Measurements from ENCODE around the gene BARX2. TPM values are rescaled to one million over a fixed set of nuclear protein-coding genes. Genes with fewer than 3 reads are reported as not detected.

BARX2 gene
- total and polyA plus RNA-seq, 2 donors (not counting 1 experiment from before 2014, with no cell fraction given), result not detected

- Histone ChIP-seq H3K27ac (ENCODE audit: low read length in 2 of 2) (no peak overlapping the region), H2AFZ (ENCODE audit: insufficient read depth, low read depth, low read length, poor library complexity, severe bottlenecking) (no peak overlapping the region), H3K4me3 (ENCODE audit: control extremely low read depth in 1 of 5, extremely low read depth in 1 of 5, insufficient read depth in 1 of 5, low read depth in 2 of 5, low read length in 4 of 5) (no peak overlapping the region), H3K79me2 (ENCODE audit: control insufficient read depth, insufficient read depth, low read length) (no peaks in the 10 kb centered on the region), H3K4me2 (replicated peaks; ENCODE audit: low read depth, low read length, poor library complexity, severe bottlenecking) (no peak overlapping the region), H3K27me3 (replicated peaks in 1 of 4; ENCODE audit: control extremely low read depth in 1 of 4, control insufficient read depth in 3 of 4, insufficient read depth in 4 of 4, low read length in 3 of 4) (no peaks in the 10 kb centered on the region), H3K4me1 (ENCODE audit: control insufficient read depth in 2 of 2, insufficient read depth in 2 of 2, low read length in 2 of 2) (no peaks in the 10 kb centered on the region), H3K9ac (ENCODE audit: low read length) (no peak overlapping the region), H4K20me1 (ENCODE audit: control insufficient read depth, insufficient read depth, low read length, poor library complexity, severe bottlenecking) (no peaks in the 10 kb centered on the region), H3K9me3 (ENCODE audit: control extremely low read depth in 1 of 3, control insufficient read depth in 2 of 3, insufficient read depth in 1 of 3, low read length in 2 of 3) (peaks cover 0 to 9% (median 0%) of the 10 kb centered on the region in 3 donors), H3K36me3 (replicated peaks in 1 of 2; ENCODE audit: control extremely low read depth in 1 of 2, control insufficient read depth in 1 of 2, extremely low read depth in 1 of 2, insufficient read depth in 2 of 2, low read length in 1 of 2) (no peaks in the 10 kb centered on the region)
- ChIA-PET CTCF (no interaction called here), POLR2A (no interaction called here)
- no peak for TF ChIP-seq CTCF (IDR thresholded peaks at IDR 0.05)
- no peak for TF ChIP-seq EZH2 (IDR thresholded peaks at IDR 0.05; ENCODE audit: borderline replicate concordance, insufficient read depth, low read depth, low read length, poor library complexity, severe bottlenecking)
- Mint-ChIP-seq H3K27me3 (no peaks in the 10 kb centered on the region), H3K9me3 (ENCODE audit: insufficient read depth) (no peaks in the 10 kb centered on the region), H3K4me1 (no peaks in the 10 kb centered on the region), H3K27ac (no peak overlapping the region), H3K4me3 (no peak overlapping the region)
- DNase-seq, result no peak
- ATAC-seq (ENCODE audit: low read depth), result no peak
- WGBS (ENCODE audit: insufficient coverage), result 86% methylated on average over 4 of the region's 7 CpGs
- intact Hi-C loops (cut with micrococcal nuclease), result no loop called here
Measured at GRCh38 chr11:129447654-129448239, 72.1 kb downstream of the BARX2 start.

GRCh38 chr11:129451524-129451923 is 75.9 kb downstream of the BARX2 start:
- no peak overlapping the region for H3K4me3 ChIP-seq (ENCODE audit: control extremely low read depth in 1 of 5, extremely low read depth in 1 of 5, insufficient read depth in 1 of 5, low read depth in 2 of 5, low read length in 4 of 5)
- WGBS (ENCODE audit: insufficient coverage), result 75% methylated on average over 5 of the region's 5 CpGs
- no peak overlapping the region for H3K4me2 ChIP-seq (replicated peaks; ENCODE audit: low read depth, low read length, poor library complexity, severe bottlenecking)
- no peaks in the 10 kb centered on the region for H3K27me3 Mint-ChIP-seq
- no peaks in the 10 kb centered on the region for H3K36me3 ChIP-seq (replicated peaks in 1 of 2; ENCODE audit: control extremely low read depth in 1 of 2, control insufficient read depth in 1 of 2, extremely low read depth in 1 of 2, insufficient read depth in 2 of 2, low read length in 1 of 2)
- ATAC-seq (ENCODE audit: low read depth), result no peak
- no peak for DNase-seq
- H3K27me3 ChIP-seq (replicated peaks in 1 of 4; ENCODE audit: control extremely low read depth in 1 of 4, control insufficient read depth in 3 of 4, insufficient read depth in 4 of 4, low read length in 3 of 4), result no peaks in the 10 kb centered on the region
- H3K9me3 ChIP-seq (ENCODE audit: control extremely low read depth in 1 of 3, control insufficient read depth in 2 of 3, insufficient read depth in 1 of 3, low read length in 2 of 3), result peaks cover 0 to 9% (median 0%) of the 10 kb centered on the region in 3 donors
- no peaks in the 10 kb centered on the region for H4K20me1 ChIP-seq (ENCODE audit: control insufficient read depth, insufficient read depth, low read length, poor library complexity, severe bottlenecking)
- TF ChIP-seq EZH2 (IDR thresholded peaks at IDR 0.05; ENCODE audit: borderline replicate concordance, insufficient read depth, low read depth, low read length, poor library complexity, severe bottlenecking), result no peak
- no peak for TF ChIP-seq CTCF (IDR thresholded peaks at IDR 0.05)
- no peaks in the 10 kb centered on the region for H3K4me1 ChIP-seq (ENCODE audit: control insufficient read depth in 2 of 2, insufficient read depth in 2 of 2, low read length in 2 of 2)
- no peak overlapping the region for H3K27ac ChIP-seq (ENCODE audit: low read length in 2 of 2)
- H3K27ac Mint-ChIP-seq, result no peak overlapping the region
- ChIA-PET CTCF (no interaction called here), POLR2A (no interaction called here)
- H3K4me3 Mint-ChIP-seq, result no peak overlapping the region
- H3K79me2 ChIP-seq (ENCODE audit: control insufficient read depth, insufficient read depth, low read length), result no peaks in the 10 kb centered on the region
- H3K9me3 Mint-ChIP-seq (ENCODE audit: insufficient read depth), result peaks cover 3% of the 10 kb centered on the region
- no peak overlapping the region for H2AFZ ChIP-seq (ENCODE audit: insufficient read depth, low read depth, low read length, poor library complexity, severe bottlenecking)
- H3K4me1 Mint-ChIP-seq, result no peaks in the 10 kb centered on the region
- intact Hi-C loops (cut with micrococcal nuclease), result no loop called here
- H3K9ac ChIP-seq (ENCODE audit: low read length), result no peak overlapping the region
